ENCODE results near the gene S100A2. TPM values are rescaled to one million over a fixed set of nuclear protein-coding genes. Genes with fewer than 3 reads are reported as not detected.

S100A2 gene
- total and polyA plus RNA-seq, 2 of the 13 experiments (the other 11 are each of a cell fraction or from before 2014, with no cell fraction given): 1.2 TPM

GRCh38 chr1:153568367-153569099 lies 2.9 kb upstream of the S100A2 start (continued):
- TF ChIP-seq, protein P1, sequence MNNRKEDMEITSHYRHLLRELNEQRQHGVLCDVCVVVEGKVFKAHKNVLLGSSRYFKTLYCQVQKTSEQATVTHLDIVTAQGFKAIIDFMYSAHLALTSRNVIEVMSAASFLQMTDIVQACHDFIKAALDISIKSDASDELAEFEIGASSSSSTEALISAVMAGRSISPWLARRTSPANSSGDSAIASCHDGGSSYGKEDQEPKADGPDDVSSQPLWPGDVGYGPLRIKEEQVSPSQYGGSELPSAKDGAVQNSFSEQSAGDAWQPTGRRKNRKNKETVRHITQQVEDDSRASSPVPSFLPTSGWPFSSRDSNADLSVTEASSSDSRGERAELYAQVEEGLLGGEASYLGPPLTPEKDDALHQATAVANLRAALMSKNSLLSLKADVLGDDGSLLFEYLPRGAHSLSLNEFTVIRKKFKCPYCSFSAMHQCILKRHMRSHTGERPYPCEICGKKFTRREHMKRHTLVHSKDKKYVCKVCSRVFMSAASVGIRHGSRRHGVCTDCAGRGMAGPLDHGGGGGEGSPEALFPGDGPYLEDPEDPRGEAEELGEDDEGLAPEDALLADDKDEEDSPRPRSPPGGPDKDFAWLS (CRISPR knock-in tag; IDR thresholded peaks at IDR 0.05; ENCODE audit: borderline replicate concordance): no peak
- TF ChIP-seq MAZ (IDR thresholded peaks at IDR 0.05; ENCODE audit: borderline replicate concordance, low read depth, low read length): no peak
- no peak for TF ChIP-seq MAZ (CRISPR knock-in tag; IDR thresholded peaks at IDR 0.05; ENCODE audit: low read depth)
- peak; percentile 38; the same call in 1 of the 2 replicates for TF ChIP-seq ZBTB33 (CRISPR knock-in tag; IDR thresholded peaks at IDR 0.05)
- peak; percentile 64 for TF ChIP-seq ZFX (CRISPR knock-in tag; IDR thresholded peaks at IDR 0.05; ENCODE audit: low read depth)
- TF ChIP-seq ZNF672 (CRISPR knock-in tag; IDR thresholded peaks at IDR 0.05): no peak
- TF ChIP-seq SOX5 (CRISPR knock-in tag; IDR thresholded peaks at IDR 0.05; ENCODE audit: borderline replicate concordance): no peak
- no peak for TF ChIP-seq MTF1 (CRISPR knock-in tag; IDR thresholded peaks at IDR 0.05)
- TF ChIP-seq PCBP2 (optimal IDR thresholded peaks at IDR 0.05; ENCODE audit: low read depth, low read length, poor library complexity, severe bottlenecking): no peak
- TF ChIP-seq KDM2A (CRISPR knock-in tag; IDR thresholded peaks at IDR 0.05; ENCODE audit: borderline replicate concordance, low read depth): peak; percentile 83; the same call in 1 of the 2 replicates
- TF ChIP-seq POLR2G (IDR thresholded peaks at IDR 0.05; ENCODE audit: low read depth, low read length): no peak
- TF ChIP-seq E2F1 (CRISPR knock-in tag; IDR thresholded peaks at IDR 0.05): no peak
- no peak for TF ChIP-seq ZSCAN21 (CRISPR knock-in tag; IDR thresholded peaks at IDR 0.05; ENCODE audit: borderline replicate concordance)
- no peak for TF ChIP-seq NFYC (CRISPR knock-in tag; IDR thresholded peaks at IDR 0.05)
- no peak for TF ChIP-seq ZNF772 (CRISPR knock-in tag; IDR thresholded peaks at IDR 0.05)
- no peak for TF ChIP-seq GPN1 (CRISPR knock-in tag; IDR thresholded peaks at IDR 0.05; ENCODE audit: borderline replicate concordance)
- TF ChIP-seq ZNF614 (CRISPR knock-in tag; IDR thresholded peaks at IDR 0.05; ENCODE audit: borderline replicate concordance): 0 out of 2 replicates have a peak, but pooled peaks have one; percentile 23
- TF ChIP-seq ZNF800 (CRISPR knock-in tag; IDR thresholded peaks at IDR 0.05): 0 out of 2 replicates have a peak, but pooled peaks have one; percentile 31
- TF ChIP-seq ZNF225 (CRISPR knock-in tag; IDR thresholded peaks at IDR 0.05): no peak
- TF ChIP-seq HMG20A (CRISPR knock-in tag; IDR thresholded peaks at IDR 0.05; ENCODE audit: borderline replicate concordance): no peak
- TF ChIP-seq ZFP36L2 (CRISPR knock-in tag; IDR thresholded peaks at IDR 0.05): no peak
- no peak for TF ChIP-seq RARG (CRISPR knock-in tag; IDR thresholded peaks at IDR 0.05; ENCODE audit: low read depth)
- TF ChIP-seq RFX1 (IDR thresholded peaks at IDR 0.05): no peak
- TF ChIP-seq ZNF577 (CRISPR knock-in tag; IDR thresholded peaks at IDR 0.05; ENCODE audit: borderline replicate concordance, low read depth): no peak
- TF ChIP-seq SNAPC2 (CRISPR knock-in tag; IDR thresholded peaks at IDR 0.05): no peak

Measured in HepG2 (cell line).